Esophagus (tissue), 2 donors: ENCODE data around the gene CNGA2. TPM values are rescaled to one million over a fixed set of nuclear protein-coding genes. Genes with fewer than 3 reads are reported as not detected.

Experiments used
- H3K27ac ChIP-seq, 2 donors: one replicate each; pipeline ENCODE4 v1.5.1; 2013; ENCODE audit warnings: low read depth in 2 of 2, mild to moderate bottlenecking in 2 of 2, inconsistent platforms in 1 of 2, low read length in 1 of 2, moderate library complexity in 1 of 2
- H3K27me3 ChIP-seq, 2 donors: one replicate each; pipeline ENCODE4 v1.6.1; 2013; ENCODE audit warnings: low read length in 2 of 2, control low read depth in 1 of 2, mild to moderate bottlenecking in 1 of 2; ENCODE audit not compliant: insufficient read depth in 2 of 2, control insufficient read depth in 1 of 2
- H3K36me3 ChIP-seq, 2 donors: one replicate each; pipeline ENCODE4 v1.6.1; 2013; ENCODE audit warnings: low read length in 1 of 2; ENCODE audit not compliant: control insufficient read depth in 2 of 2, insufficient read depth in 2 of 2
- H3K4me1 ChIP-seq, 2 donors: one replicate each; pipeline ENCODE4 v1.6.1; 2013; ENCODE audit warnings: low read length in 1 of 2; ENCODE audit not compliant: control insufficient read depth in 2 of 2, insufficient read depth in 2 of 2
- H3K4me3 ChIP-seq, 2 donors: one replicate each; pipeline ENCODE4 v1.5.1; 2013; ENCODE audit warnings: low read length in 2 of 2, mild to moderate bottlenecking in 2 of 2, low read depth in 1 of 2, moderate library complexity in 1 of 2
- H3K9me3 ChIP-seq, 2 donors: one replicate each; pipeline ENCODE4 v1.6.1; 2013; ENCODE audit warnings: mild to moderate bottlenecking in 2 of 2, low read depth in 1 of 2, low read length in 1 of 2, moderate library complexity in 1 of 2; ENCODE audit not compliant: control insufficient read depth in 2 of 2, insufficient read depth in 1 of 2
- WGBS, 2 donors: extraction: QIAGEN DNeasy Blood & Tissue Kit; methylation state at CpG; one replicate each; pipeline ENCODE4 v1.1.7; 2013; 5-methylcytosine and 5-hydroxymethylcytosine counted together
- polyA plus RNA-seq, 2 donors: library from polyadenylated mRNA; stranded (reverse); fragments of 200-250 nt; gene quantifications; one replicate each; pipeline ENCODE4 v1.2.3, GENCODE V29; 2013
- donor health status: healthy with polysubstance abuse.
- donor health status: Bipolar disorder and iron deficiency.

Gene CNGA2
- polyA plus RNA-seq, 2 donors, result not detected

- Histone ChIP-seq H3K9me3 (peaks cover 0 to 2% of the 10 kb centered on the region in 2 donors), H3K27ac (peak overlapping the region in 1 of 2 donors; percentile 45), H3K27me3 (no peaks in the 10 kb centered on the region), H3K36me3 (no peaks in the 10 kb centered on the region), H3K4me1 (no peaks in the 10 kb centered on the region), H3K4me3 (no peak overlapping the region)
- WGBS, 2 donors, result 52 to 67% methylated on average over 11 of the region's 11 CpGs
These were observed 20.2 kb downstream of the CNGA2 start for GRCh38 chrX:151754641-151755215.

GRCh38 chrX:151759041-151759708 lies 24.6 kb downstream of the CNGA2 start:
- no peaks in the 10 kb centered on the region for H3K27me3 ChIP-seq
- H3K36me3 ChIP-seq, result no peaks in the 10 kb centered on the region
- 83 to 89% methylated on average over 11 of the region's 11 CpGs for WGBS, 2 donors
- no peaks in the 10 kb centered on the region for H3K4me1 ChIP-seq
- H3K9me3 ChIP-seq, result peaks cover 0 to 2% of the 10 kb centered on the region in 2 donors
- no peak overlapping the region for H3K27ac ChIP-seq
- H3K4me3 ChIP-seq, result no peak overlapping the region

GRCh38 chrX:151762802-151763201 lies 28.3 kb downstream of the CNGA2 start:
- Histone ChIP-seq H3K4me1 (no peaks in the 10 kb centered on the region), H3K36me3 (no peaks in the 10 kb centered on the region), H3K9me3 (no peaks in the 10 kb centered on the region), H3K4me3 (no peak overlapping the region), H3K27ac (no peak overlapping the region), H3K27me3 (no peaks in the 10 kb centered on the region)
- WGBS, 2 donors, result 54 to 58% methylated on average over 2 of the region's 2 CpGs

- no peaks in the 10 kb centered on the region for H3K27me3 ChIP-seq
- H3K36me3 ChIP-seq, result no peaks in the 10 kb centered on the region
- H3K4me1 ChIP-seq, result no peaks in the 10 kb centered on the region
- H3K9me3 ChIP-seq, result no peaks in the 10 kb centered on the region
- H3K4me3 ChIP-seq, result no peak overlapping the region
- H3K27ac ChIP-seq, result no peak overlapping the region
- 89 to 96% methylated on average over 8 of the region's 8 CpGs for WGBS, 2 donors
These were observed 29.2 kb downstream of the CNGA2 start for GRCh38 chrX:151763711-151764110.

- Histone ChIP-seq H3K9me3 (no peaks in the 10 kb centered on the region), H3K27ac (no peak overlapping the region), H3K4me3 (no peak overlapping the region), H3K36me3 (no peaks in the 10 kb centered on the region), H3K4me1 (no peaks in the 10 kb centered on the region), H3K27me3 (no peaks in the 10 kb centered on the region)
- WGBS, 2 donors, result 66 to 88% methylated on average over 2 of the region's 2 CpGs
These were observed 30.5 kb downstream of the CNGA2 start for GRCh38 chrX:151765026-151765425.

- H3K4me1 ChIP-seq, result no peaks in the 10 kb centered on the region
- H3K4me3 ChIP-seq, result no peak overlapping the region
- WGBS, 2 donors, result 85 to 91% methylated on average over 3 of the region's 3 CpGs
- no peaks in the 10 kb centered on the region for H3K27me3 ChIP-seq
- H3K36me3 ChIP-seq, result no peaks in the 10 kb centered on the region
- no peak overlapping the region for H3K27ac ChIP-seq
- peaks cover 0 to 5% of the 10 kb centered on the region in 2 donors for H3K9me3 ChIP-seq
These were observed 37.2 kb downstream of the CNGA2 start for GRCh38 chrX:151771726-151772125.

- no peaks in the 10 kb centered on the region for H3K27me3 ChIP-seq
- no peaks in the 10 kb centered on the region for H3K36me3 ChIP-seq
- no peak overlapping the region for H3K4me3 ChIP-seq
- WGBS, 2 donors, result 60 to 84% methylated on average over 5 of the region's 5 CpGs
- no peaks in the 10 kb centered on the region for H3K4me1 ChIP-seq
- peaks cover 0 to 5% of the 10 kb centered on the region in 2 donors for H3K9me3 ChIP-seq
- no peak overlapping the region for H3K27ac ChIP-seq
These were observed 38.9 kb downstream of the CNGA2 start for GRCh38 chrX:151773434-151773833.

- Histone ChIP-seq H3K4me1 (no peaks in the 10 kb centered on the region), H3K4me3 (no peak overlapping the region), H3K36me3 (no peaks in the 10 kb centered on the region), H3K27ac (no peak overlapping the region), H3K9me3 (peaks cover 0 to 5% of the 10 kb centered on the region in 2 donors), H3K27me3 (no peaks in the 10 kb centered on the region)
- WGBS, 2 donors, result 64 to 72% methylated on average over 3 of the region's 3 CpGs
These were observed 39.9 kb downstream of the CNGA2 start for GRCh38 chrX:151774421-151774820.

- peaks cover 0 to 5% of the 10 kb centered on the region in 2 donors for H3K9me3 ChIP-seq
- 65 to 75% methylated on average over 13 of the region's 13 CpGs for WGBS, 2 donors
- H3K27me3 ChIP-seq, result no peaks in the 10 kb centered on the region
- H3K4me3 ChIP-seq, result no peak overlapping the region
- no peak overlapping the region for H3K27ac ChIP-seq
- H3K4me1 ChIP-seq, result no peaks in the 10 kb centered on the region
- no peaks in the 10 kb centered on the region for H3K36me3 ChIP-seq
These were observed 41.7 kb downstream of the CNGA2 start for GRCh38 chrX:151776181-151776731.

GRCh38 chrX:151776936-151777335 lies 42.4 kb downstream of the CNGA2 start:
- Histone ChIP-seq H3K4me1 (no peaks in the 10 kb centered on the region), H3K27me3 (no peaks in the 10 kb centered on the region)

More at GRCh38 chrX:151776936-151777335, 42.4 kb downstream of the CNGA2 start:
- H3K9me3 ChIP-seq, result no peaks in the 10 kb centered on the region
- no peak overlapping the region for H3K27ac ChIP-seq
- H3K36me3 ChIP-seq, result no peaks in the 10 kb centered on the region
- 81 to 87% methylated on average over 5 of the region's 5 CpGs for WGBS, 2 donors
- H3K4me3 ChIP-seq, result no peak overlapping the region
